Measurements from ENCODE around the gene CAPN8.

CAPN8 gene

DNA sequence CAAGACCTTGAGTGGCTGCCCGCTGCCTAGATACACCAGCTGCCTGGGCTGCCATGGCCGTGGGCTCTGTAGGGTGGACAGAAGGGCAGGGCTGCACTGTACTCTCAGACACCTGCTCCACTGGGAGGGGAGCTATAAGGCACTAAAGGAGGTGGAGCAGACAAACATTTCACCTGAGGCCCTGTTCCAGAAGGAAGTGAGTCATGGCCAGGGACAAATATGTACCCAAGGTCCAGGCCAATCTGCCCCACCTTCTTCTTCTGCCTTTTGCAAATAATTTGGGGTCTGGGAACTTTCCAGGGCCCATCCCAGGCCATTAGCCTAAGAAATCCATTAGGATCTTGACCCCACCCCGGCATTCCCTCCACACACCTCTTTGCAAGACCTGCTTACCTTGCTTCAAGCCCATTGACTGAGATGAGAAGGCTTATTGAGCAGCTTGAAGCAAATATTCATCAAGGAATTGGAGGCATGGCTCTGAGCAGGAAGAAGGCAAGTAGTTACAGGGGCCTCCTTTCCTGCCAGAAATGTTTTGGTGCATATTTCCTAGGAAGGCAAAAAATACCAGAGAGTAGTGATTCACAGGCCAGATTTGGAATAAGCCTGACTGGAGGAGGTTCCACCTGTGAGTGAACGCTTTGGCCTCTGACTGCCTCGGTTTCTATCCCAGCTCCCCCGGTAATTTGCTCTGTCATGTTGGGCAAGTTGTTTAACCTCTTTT, at the start of gene CAPN8:
TSS of gene CAPN8 (minus strand) at position 110 of the 721 bp plus-strand sequence. CDS start at position 55, 55 bp downstream.
- H3K4me3 ChIP-seq (ENCODE audit: low read depth, low read length): no peak within 1 kb of the TSS

DNA sequence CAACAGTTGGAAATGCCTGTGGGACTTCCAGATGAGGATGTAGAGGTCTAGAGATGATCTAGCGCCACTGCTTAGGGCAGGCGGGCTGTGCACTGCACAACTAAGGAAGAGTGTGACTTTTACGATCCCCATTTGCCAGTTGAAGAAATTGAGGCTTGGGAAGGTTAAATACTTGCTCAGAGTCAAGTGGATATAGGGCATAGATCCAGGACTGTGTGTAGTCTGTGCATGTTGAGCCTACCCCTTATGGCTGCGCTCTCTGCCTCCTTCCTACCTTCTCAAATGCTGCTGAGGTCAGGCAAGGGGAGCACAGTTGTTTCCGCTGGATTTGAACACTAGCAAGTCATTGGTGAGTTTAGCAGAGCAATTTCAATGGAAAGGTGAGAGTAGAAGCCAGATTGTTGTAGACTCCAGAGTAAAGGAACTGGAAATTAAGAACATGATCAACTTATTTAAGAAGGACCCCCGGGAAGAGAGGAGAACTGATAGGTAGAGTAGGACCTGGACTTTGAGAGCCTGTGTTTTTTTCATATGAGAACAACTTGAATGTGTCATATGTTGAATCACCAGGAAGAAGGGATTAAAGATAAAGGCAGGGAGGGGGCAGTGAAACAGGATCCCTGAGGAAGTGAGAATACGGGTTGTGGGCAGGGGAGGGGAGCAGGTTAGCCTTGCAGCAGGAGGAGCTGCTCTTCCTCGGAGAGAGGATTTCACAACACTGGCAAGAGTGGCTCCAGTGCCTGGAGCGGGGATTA, 49.5 kb upstream of the CAPN8 start:
- TF ChIP-seq, protein P1, sequence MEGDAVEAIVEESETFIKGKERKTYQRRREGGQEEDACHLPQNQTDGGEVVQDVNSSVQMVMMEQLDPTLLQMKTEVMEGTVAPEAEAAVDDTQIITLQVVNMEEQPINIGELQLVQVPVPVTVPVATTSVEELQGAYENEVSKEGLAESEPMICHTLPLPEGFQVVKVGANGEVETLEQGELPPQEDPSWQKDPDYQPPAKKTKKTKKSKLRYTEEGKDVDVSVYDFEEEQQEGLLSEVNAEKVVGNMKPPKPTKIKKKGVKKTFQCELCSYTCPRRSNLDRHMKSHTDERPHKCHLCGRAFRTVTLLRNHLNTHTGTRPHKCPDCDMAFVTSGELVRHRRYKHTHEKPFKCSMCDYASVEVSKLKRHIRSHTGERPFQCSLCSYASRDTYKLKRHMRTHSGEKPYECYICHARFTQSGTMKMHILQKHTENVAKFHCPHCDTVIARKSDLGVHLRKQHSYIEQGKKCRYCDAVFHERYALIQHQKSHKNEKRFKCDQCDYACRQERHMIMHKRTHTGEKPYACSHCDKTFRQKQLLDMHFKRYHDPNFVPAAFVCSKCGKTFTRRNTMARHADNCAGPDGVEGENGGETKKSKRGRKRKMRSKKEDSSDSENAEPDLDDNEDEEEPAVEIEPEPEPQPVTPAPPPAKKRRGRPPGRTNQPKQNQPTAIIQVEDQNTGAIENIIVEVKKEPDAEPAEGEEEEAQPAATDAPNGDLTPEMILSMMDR (IDR thresholded peaks at IDR 0.05; ENCODE audit: insufficient read depth, low read depth, low read length, missing control alignments): no peak
- peak overlapping the region; percentile 35 for H3K4me3 ChIP-seq (ENCODE audit: low read depth, low read length)
- DNase-seq (ENCODE audit: low read depth): peak; percentile 35

More for the DNA sequence above, at the start of gene CAPN8:
- DNase-seq (ENCODE audit: low read depth): no peak
- TF ChIP-seq, protein P1 (IDR thresholded peaks at IDR 0.05; ENCODE audit: insufficient read depth, low read depth, low read length, missing control alignments): no peak

DNA sequence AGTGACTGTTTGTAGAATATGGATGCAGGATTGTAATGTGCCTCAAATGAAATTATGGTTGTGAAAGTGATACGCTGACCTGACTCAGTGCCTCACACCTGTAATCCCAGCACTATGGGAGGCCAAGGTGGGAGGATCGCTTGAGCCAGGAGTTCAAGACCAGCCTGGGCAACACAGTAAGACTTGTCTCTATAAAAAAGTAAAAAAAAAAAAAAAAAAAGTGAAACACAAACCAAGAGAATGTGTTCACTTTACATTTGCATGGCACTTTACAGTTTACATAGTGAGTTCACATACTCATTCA, 48.9 kb upstream of the CAPN8 start:
- TF ChIP-seq, protein P1 (IDR thresholded peaks at IDR 0.05; ENCODE audit: insufficient read depth, low read depth, low read length, missing control alignments): no peak

GRCh38 chr1:223713546-223714420, 48.3 kb upstream of the CAPN8 start:
- TF ChIP-seq, protein P1 (IDR thresholded peaks at IDR 0.05; ENCODE audit: insufficient read depth, low read depth, low read length, missing control alignments): no peak
- peak overlapping the region; percentile 63 for H3K4me3 ChIP-seq (ENCODE audit: low read depth, low read length)
- DNase-seq (ENCODE audit: low read depth): peak; percentile 35

More for the DNA sequence above, 48.9 kb upstream of the CAPN8 start:
- no peak for DNase-seq (ENCODE audit: low read depth)
- H3K4me3 ChIP-seq (ENCODE audit: low read depth, low read length): peak overlapping the region; percentile 63

DNA sequence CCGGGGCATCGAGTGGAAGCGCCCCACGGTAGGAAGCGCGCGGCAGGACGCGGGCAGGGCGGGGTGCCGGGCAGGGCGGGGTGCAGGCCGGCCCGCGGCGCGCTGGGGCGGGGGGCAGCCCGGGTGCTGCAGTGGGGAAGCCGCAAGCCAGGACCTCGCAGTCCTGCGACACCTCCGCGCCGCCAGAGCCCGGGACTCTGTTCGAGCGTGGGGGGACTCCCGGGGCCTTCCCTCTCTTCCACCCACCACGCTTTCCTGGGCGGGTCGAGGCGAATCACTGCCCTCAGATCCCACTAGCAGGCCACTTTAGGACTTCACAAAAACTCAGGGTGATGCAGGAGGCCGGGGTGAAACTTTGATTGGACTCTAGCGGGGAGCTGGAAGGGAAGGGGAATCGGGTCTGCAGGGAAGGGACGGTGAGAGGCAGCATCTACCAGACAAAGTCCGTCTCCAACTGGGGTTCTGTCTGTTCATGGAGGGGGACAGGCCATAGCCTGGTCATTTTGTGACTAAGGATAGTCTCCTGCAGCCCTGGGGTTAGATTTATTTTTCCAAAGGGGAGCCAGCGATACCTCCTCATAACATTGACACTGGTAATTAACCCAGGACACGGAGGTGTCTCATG, 47.5 kb upstream of the CAPN8 start:
- TF ChIP-seq, protein P1 (IDR thresholded peaks at IDR 0.05; ENCODE audit: insufficient read depth, low read depth, low read length, missing control alignments): no peak
- H3K4me3 ChIP-seq (ENCODE audit: low read depth, low read length): peak overlapping the region; percentile 63
- peak; percentile 52 for DNase-seq (ENCODE audit: low read depth)

- peak within 1 kb of the TSS; percentile 63 for H3K4me3 ChIP-seq (ENCODE audit: low read depth, low read length)
- TF ChIP-seq, protein P1 (IDR thresholded peaks at IDR 0.05; ENCODE audit: insufficient read depth, low read depth, low read length, missing control alignments): peak; percentile 57
These were observed 46.8 kb upstream of the CAPN8 start, which contains the start of gene CAPN2 for GRCh38 chr1:223712194-223712849. TSS of gene CAPN2 (plus strand) at chr1:223712539. CDS start at chr1:223712641, 102 bp downstream.

More at GRCh38 chr1:223712194-223712849, 46.8 kb upstream of the CAPN8 start, which contains the start of gene CAPN2:
- DNase-seq (ENCODE audit: low read depth): peak; percentile 81
